Peyer's patch (tissue), 4 donors: ENCODE data around the gene SPDEF.

Experiments used
- CTCF ChIP-seq, 6 experiments: fragments of 450-650 bp in 4 of 6; fragments of 200-600 bp in 2 of 6; sonication (generic) in 1 of 6; IDR thresholded peaks; one replicate each; pipeline ENCODE4 v1.5.1; 2017 to 2019; ENCODE audit warnings: antibody characterized with exemption in 6 of 6, mild to moderate bottlenecking in 3 of 6, moderate library complexity in 1 of 6
- POLR2A ChIP-seq, 2 donors: fragments of 450-650 bp; IDR thresholded peaks; one replicate each; pipeline ENCODE4 v1.5.1; 2017; ENCODE audit warnings: antibody characterized with exemption in 2 of 2, mild to moderate bottlenecking in 2 of 2, moderate library complexity in 2 of 2

GRCh38 chr6:34593701-34594100, 37.6 kb upstream of the SPDEF start:
- TF ChIP-seq CTCF (IDR thresholded peaks at IDR 0.05), result no peak
- TF ChIP-seq POLR2A (IDR thresholded peaks at IDR 0.05), result no peak
